ACC112 (cell line): Measurements from ENCODE around the gene ADSL.

Experiments
- H2AFZ ChIP-seq: fragments of 200-600 bp; sonication (generic); one replicate; pipeline ENCODE4 v1.6.0; 2017; ENCODE audit warnings: antibody characterized with exemption, low read length; ENCODE audit not compliant: unreplicated experiment
- H3K27ac ChIP-seq: fragments of 200-600 bp; sonication (generic); 2 replicates; pipeline ENCODE4 v1.5.1; 2014; ENCODE audit warnings: low read depth, mild to moderate bottlenecking, antibody characterized with exemption, low read length, moderate library complexity
- H3K27me3 ChIP-seq: fragments of 200-600 bp; sonication (generic); 2 replicates; pipeline ENCODE4 v1.6.1; 2014; ENCODE audit warnings: mild to moderate bottlenecking, antibody characterized with exemption, low read length, moderate library complexity, mixed read lengths; ENCODE audit not compliant: insufficient read depth
- H3K36me3 ChIP-seq: fragments of 200-600 bp; sonication (generic); 2 replicates; pipeline ENCODE4 v1.6.1; 2016; ENCODE audit warnings: mild to moderate bottlenecking, antibody characterized with exemption, low read length, moderate library complexity, mixed read lengths; ENCODE audit not compliant: insufficient read depth
- H3K4me1 ChIP-seq: fragments of 200-600 bp; sonication (generic); one replicate; pipeline ENCODE4 v1.6.1; 2016; ENCODE audit warnings: low read length, mixed read lengths; ENCODE audit not compliant: insufficient read depth, unreplicated experiment, control insufficient read depth
- H3K4me3 ChIP-seq: fragments of 200-600 bp; sonication (generic); 2 replicates; pipeline ENCODE4 v1.5.1; 2014; ENCODE audit warnings: mild to moderate bottlenecking, low read depth, low read length
- H3K79me2 ChIP-seq: fragments of 200-600 bp; sonication (generic); one replicate; pipeline ENCODE4 v1.6.0; 2016; ENCODE audit warnings: low read length; ENCODE audit not compliant: control insufficient read depth, unreplicated experiment, insufficient read depth

Gene ADSL

GRCh38 chr22:40328546-40329456 is 17.5 kb upstream of the ADSL start:
- Histone ChIP-seq H3K79me2 (no peaks in the 10 kb centered on the region), H3K4me3 (no peak overlapping the region), H3K4me1 (peaks cover 4% of the 10 kb centered on the region), H3K27me3 (no peaks in the 10 kb centered on the region), H3K27ac (no peak overlapping the region), H2AFZ (no peak overlapping the region), H3K36me3 (no peaks in the 10 kb centered on the region)

GRCh38 chr22:40329466-40329865 is 16.8 kb upstream of the ADSL start:
- Histone ChIP-seq H3K27ac (no peak overlapping the region), H3K4me1 (peaks cover 4% of the 10 kb centered on the region), H2AFZ (no peak overlapping the region), H3K27me3 (no peaks in the 10 kb centered on the region), H3K36me3 (no peaks in the 10 kb centered on the region), H3K4me3 (no peak overlapping the region), H3K79me2 (no peaks in the 10 kb centered on the region)

GRCh38 chr22:40330086-40330485 is 16.2 kb upstream of the ADSL start:
- no peak overlapping the region for H2AFZ ChIP-seq
- no peak overlapping the region for H3K4me3 ChIP-seq
- peaks cover 4% of the 10 kb centered on the region for H3K4me1 ChIP-seq
- H3K27me3 ChIP-seq = no peaks in the 10 kb centered on the region
- H3K36me3 ChIP-seq = no peaks in the 10 kb centered on the region
- no peaks in the 10 kb centered on the region for H3K79me2 ChIP-seq
- no peak overlapping the region for H3K27ac ChIP-seq

GRCh38 chr22:40330615-40331014 is 15.7 kb upstream of the ADSL start:
- no peak overlapping the region for H3K27ac ChIP-seq
- H3K27me3 ChIP-seq = no peaks in the 10 kb centered on the region
- H3K4me1 ChIP-seq = peaks cover 4% of the 10 kb centered on the region
- no peak overlapping the region for H2AFZ ChIP-seq
- H3K79me2 ChIP-seq = no peaks in the 10 kb centered on the region
- no peak overlapping the region for H3K4me3 ChIP-seq
- H3K36me3 ChIP-seq = no peaks in the 10 kb centered on the region

GRCh38 chr22:40331706-40332105 is 14.6 kb upstream of the ADSL start:
- Histone ChIP-seq H3K79me2 (no peaks in the 10 kb centered on the region), H3K36me3 (no peaks in the 10 kb centered on the region), H3K27ac (no peak overlapping the region), H3K4me3 (no peak overlapping the region), H3K27me3 (no peaks in the 10 kb centered on the region), H2AFZ (no peak overlapping the region), H3K4me1 (peaks cover 4% of the 10 kb centered on the region)

- no peak overlapping the region for H2AFZ ChIP-seq
- H3K27ac ChIP-seq = no peak overlapping the region
- H3K4me1 ChIP-seq = no peaks in the 10 kb centered on the region
- no peak overlapping the region for H3K4me3 ChIP-seq
- H3K36me3 ChIP-seq = no peaks in the 10 kb centered on the region
- H3K27me3 ChIP-seq = no peaks in the 10 kb centered on the region
- H3K79me2 ChIP-seq = no peaks in the 10 kb centered on the region
These were observed 13.9 kb upstream of the ADSL start for GRCh38 chr22:40332319-40332781.

GRCh38 chr22:40334060-40334459 is 12.2 kb upstream of the ADSL start:
- H3K36me3 ChIP-seq = no peaks in the 10 kb centered on the region
- H3K27ac ChIP-seq = no peak overlapping the region
- H3K27me3 ChIP-seq = no peaks in the 10 kb centered on the region
- no peak overlapping the region for H2AFZ ChIP-seq
- H3K4me3 ChIP-seq = no peak overlapping the region
- H3K79me2 ChIP-seq = no peaks in the 10 kb centered on the region
- H3K4me1 ChIP-seq = no peaks in the 10 kb centered on the region

GRCh38 chr22:40334899-40335298 is 11.4 kb upstream of the ADSL start:
- Histone ChIP-seq H3K27ac (no peak overlapping the region), H3K4me1 (no peaks in the 10 kb centered on the region), H2AFZ (no peak overlapping the region), H3K4me3 (no peak overlapping the region), H3K36me3 (no peaks in the 10 kb centered on the region), H3K27me3 (no peaks in the 10 kb centered on the region), H3K79me2 (no peaks in the 10 kb centered on the region)

- H3K4me3 ChIP-seq = no peak overlapping the region
- no peaks in the 10 kb centered on the region for H3K79me2 ChIP-seq
- H3K4me1 ChIP-seq = no peaks in the 10 kb centered on the region
- no peak overlapping the region for H2AFZ ChIP-seq
- H3K36me3 ChIP-seq = no peaks in the 10 kb centered on the region
- no peaks in the 10 kb centered on the region for H3K27me3 ChIP-seq
- no peak overlapping the region for H3K27ac ChIP-seq
These were observed 10.9 kb upstream of the ADSL start for GRCh38 chr22:40335358-40335757.

- H3K36me3 ChIP-seq = no peaks in the 10 kb centered on the region
- no peaks in the 10 kb centered on the region for H3K79me2 ChIP-seq
- H2AFZ ChIP-seq = no peak overlapping the region
- H3K4me1 ChIP-seq = no peaks in the 10 kb centered on the region
- H3K4me3 ChIP-seq = no peak overlapping the region
- no peak overlapping the region for H3K27ac ChIP-seq
- no peaks in the 10 kb centered on the region for H3K27me3 ChIP-seq
These were observed 6.3 kb upstream of the ADSL start for GRCh38 chr22:40340044-40340443.

- Histone ChIP-seq H2AFZ (no peak overlapping the region), H3K4me1 (no peaks in the 10 kb centered on the region), H3K36me3 (no peaks in the 10 kb centered on the region), H3K27ac (no peak overlapping the region), H3K4me3 (no peak overlapping the region), H3K79me2 (peaks cover 2% of the 10 kb centered on the region), H3K27me3 (no peaks in the 10 kb centered on the region)
These were observed 4.7 kb upstream of the ADSL start for GRCh38 chr22:40341604-40342003.
